ENCODE measurements around the gene SCPEP1. TPM values are rescaled to one million over a fixed set of nuclear protein-coding genes. Genes with fewer than 3 reads are reported as not detected.
"Not testable (repeated sequence)": the region's sequence is repeated elsewhere in the genome, so short reads cannot be mapped to it uniquely, and the experiment has no call there.

SCPEP1 gene, protein sequence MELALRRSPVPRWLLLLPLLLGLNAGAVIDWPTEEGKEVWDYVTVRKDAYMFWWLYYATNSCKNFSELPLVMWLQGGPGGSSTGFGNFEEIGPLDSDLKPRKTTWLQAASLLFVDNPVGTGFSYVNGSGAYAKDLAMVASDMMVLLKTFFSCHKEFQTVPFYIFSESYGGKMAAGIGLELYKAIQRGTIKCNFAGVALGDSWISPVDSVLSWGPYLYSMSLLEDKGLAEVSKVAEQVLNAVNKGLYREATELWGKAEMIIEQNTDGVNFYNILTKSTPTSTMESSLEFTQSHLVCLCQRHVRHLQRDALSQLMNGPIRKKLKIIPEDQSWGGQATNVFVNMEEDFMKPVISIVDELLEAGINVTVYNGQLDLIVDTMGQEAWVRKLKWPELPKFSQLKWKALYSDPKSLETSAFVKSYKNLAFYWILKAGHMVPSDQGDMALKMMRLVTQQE
- 10 to 100 TPM; 71.8 to 85.0 TPM for total RNA-seq
- long read RNA-seq, donor 1, transcript SCPEP1-201 (13 exons, 1,942 nt) = major isoform, 40 of 44 reads
- long read RNA-seq, donor 1, partial matches to known transcripts = 3 of 44 reads
- long read RNA-seq, donor 1, other reads (novel, unspliced or antisense) = 1 of 44 reads
- long read RNA-seq, donor 2, transcript SCPEP1-201 (13 exons, 1,942 nt) = major isoform, 164 of 194 reads
- long read RNA-seq, donor 2, partial matches to known transcripts = 7 of 194 reads
- long read RNA-seq, donor 2, other reads (novel, unspliced or antisense) = 21 of 194 reads

DNA sequence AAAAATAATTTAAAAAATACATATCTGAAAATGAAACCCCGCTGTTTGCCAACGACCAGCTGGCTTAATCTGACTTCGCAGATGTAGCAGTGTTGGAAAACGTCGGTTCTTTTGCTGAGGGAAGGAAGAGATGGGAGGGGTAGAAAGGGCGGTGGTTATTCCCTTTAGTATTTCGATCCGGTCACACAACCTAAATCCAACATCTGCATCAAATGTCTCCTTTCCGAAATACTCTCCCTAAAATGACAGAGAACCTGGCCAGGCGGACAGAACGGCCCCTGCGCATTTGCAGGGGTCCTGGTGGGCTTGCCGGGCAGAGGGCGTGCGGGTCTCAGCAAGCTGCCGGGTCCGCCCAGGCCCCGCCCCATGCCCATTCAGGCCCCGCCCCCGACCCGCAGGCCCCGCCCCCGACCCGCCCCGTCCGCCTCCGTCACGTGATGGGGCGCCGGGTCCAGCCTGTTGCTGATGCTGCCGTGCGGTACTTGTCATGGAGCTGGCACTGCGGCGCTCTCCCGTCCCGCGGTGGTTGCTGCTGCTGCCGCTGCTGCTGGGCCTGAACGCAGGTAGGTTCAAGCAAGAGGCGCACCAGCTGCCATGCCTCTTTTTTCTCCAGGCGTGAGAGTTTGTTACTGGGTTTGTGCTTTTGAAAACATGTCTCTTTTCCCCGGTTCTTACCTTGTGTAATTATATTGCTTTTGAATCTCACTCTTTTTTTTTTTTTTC, at the start of gene SCPEP1:
Gene SCPEP1, plus strand, starts transcription at position 459 of the 723 bp plus-strand sequence. Its CDS starts 29 bp downstream, at position 488.
- DNase-seq (ENCODE audit: low spot score) = peak; percentile 94
- intact Hi-C loops (cut with DNase I) = no loop called here

DNA sequence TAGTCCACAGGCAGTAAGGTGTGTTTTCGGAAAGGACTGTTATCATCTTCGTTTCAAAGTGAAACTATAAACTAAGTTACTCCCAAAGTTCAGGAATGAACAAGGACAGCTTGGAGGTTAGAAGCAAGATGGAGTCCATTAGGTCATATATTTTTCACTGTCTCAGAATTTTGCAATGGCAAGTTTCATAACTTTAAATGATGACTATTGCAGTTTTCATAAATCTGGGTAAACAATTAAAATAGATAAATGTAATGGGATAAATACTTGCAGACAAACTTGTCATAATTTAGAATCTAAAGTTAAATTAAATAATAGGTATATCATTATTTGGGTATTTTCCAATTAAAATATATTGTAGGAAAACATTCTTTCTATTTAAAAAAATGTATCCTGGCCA, 49.3 kb upstream of the SCPEP1 start:
- intact Hi-C loops (cut with DNase I) = no loop called here
- DNase-seq (ENCODE audit: low spot score) = no peak

DNA sequence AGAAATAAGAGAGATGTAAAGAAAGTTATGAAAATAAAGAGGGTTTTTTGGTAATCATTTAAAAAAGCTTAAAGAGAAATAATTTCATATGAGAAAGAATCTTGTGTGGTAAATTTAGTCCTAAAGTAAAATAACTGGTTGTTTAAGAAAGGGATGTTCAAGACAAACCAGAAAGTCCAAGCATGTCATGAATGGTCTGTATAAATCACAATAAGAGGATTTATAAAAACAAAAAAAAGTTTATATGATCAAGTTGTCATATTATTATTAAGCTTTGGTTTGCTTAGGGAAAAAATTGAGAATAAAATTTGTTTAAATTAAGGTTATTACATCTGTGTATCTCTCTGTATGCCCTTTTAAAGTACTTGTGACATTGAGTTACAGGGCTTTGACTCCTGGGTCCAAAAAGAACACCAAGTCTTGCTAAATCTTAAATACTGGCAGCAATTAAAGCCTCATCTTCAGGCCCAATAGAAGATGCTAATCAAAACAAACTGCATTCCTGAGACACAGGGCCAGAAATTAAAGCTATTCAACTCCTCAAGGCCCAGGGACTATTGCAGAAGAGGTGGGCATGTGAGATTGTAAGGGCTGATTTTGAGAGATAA, 48.5 kb upstream of the SCPEP1 start:
- intact Hi-C loops (cut with DNase I) = no loop called here
- no peak for DNase-seq (ENCODE audit: low spot score)

DNA sequence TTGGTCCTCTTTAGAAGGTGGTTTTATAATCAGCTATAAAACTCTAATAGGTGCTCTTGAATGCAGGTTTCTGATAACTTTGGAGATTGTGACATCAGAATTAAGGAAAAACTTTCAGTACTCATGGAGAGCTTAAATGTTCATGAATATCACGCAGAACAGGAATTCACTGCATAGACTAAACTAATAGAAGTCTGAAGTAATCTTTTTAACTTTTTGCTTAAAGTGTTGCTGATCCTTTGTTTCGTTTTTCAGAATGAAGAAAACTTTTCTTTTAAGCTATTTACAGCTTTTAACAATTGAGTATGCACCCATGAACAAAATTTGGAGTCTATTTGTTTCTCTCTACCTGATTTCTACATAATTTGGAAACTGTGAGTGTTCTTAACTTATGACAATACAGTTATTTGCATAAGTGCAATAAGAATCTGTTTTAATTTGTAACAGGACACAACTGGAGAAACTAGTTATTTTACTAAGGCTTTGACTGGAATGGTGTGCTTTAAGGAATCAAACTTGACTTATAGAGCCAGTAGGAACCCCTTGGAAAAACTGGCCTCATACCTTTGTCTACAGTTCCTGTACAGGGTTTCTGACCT, 47.1 kb upstream of the SCPEP1 start:
- intact Hi-C loops (cut with DNase I) = loop anchor here in 1 of 2 donors (10.0 kb wide), 1 partner anchor 106 kb away; no protein-coding TSS in a partner anchor
- no peak for DNase-seq (ENCODE audit: low spot score)

DNA sequence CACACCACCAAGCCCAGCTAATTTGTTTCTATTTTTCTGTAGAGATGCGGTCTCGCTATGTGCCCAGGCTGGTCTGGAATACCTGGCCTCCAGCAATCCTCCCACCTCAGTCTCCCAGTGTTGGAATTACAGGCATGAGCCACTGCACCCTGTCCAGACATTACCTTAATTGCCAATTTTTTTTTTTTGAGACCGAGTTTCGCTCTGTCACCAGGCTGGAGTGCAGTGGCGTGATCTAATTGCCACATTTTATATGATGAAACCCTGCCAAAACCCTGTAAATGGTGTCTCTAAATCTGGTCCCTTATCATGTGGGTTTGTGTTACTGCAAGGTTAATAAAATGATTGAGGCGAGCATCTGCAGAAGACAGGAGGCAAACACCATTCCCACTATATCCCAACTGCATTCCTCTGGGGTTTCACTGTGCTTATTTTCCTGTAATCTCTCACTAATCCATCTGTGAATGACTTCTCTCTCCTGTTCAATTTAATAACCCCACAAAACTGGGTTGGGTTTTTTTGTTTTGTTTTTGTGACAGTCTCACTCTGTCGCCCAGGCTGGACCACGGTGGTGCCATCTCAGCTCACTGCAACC, 44.7 kb upstream of the SCPEP1 start:
- no peak for DNase-seq (ENCODE audit: low spot score)
- intact Hi-C loops (cut with DNase I) = loop anchor here in 1 of 2 donors (10.0 kb wide), 1 partner anchor 108 kb away; no protein-coding TSS in a partner anchor

DNA sequence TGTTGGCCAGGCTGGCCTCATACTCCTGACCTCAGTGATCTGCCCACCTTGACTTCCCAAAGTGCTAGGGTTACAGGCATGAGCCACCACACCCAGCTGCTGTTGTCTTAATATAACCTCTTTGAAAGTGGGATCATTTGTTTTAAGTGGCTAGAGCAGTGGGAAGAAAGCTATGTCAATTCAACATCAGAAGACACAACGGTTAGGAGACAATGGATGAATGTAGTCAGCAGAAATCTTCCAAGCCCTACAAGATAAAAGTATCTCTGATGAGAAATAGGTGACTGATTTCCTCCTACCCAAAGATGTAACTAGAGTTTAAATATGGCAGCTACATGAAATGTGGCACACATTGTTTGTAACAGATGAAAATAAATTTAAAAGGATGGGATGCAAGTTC, 44.1 kb upstream of the SCPEP1 start:
- intact Hi-C loops (cut with DNase I) = loop anchor here in 1 of 2 donors (10.0 kb wide), 1 partner anchor 109 kb away; no protein-coding TSS in a partner anchor

DNA sequence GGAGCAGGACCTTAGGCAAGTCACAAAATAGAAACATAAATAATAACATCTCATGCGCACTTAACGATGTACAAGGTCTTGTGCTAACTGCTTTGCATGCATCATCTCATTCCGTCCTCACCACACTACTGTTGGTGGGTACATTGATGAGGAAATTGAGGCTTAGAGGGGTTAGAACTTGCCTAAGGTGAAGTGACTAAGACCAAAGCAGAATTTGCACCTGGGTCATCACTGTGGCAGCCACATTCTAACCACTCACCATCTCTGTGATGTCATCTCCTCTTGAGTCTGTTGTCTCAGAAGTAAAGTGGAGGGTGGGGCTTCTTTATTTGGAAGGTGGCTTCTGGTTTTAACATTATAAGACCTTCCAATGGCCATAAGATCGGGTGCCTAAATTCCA, 43.7 kb upstream of the SCPEP1 start:
- no peak for DNase-seq (ENCODE audit: low spot score)
- intact Hi-C loops (cut with DNase I) = loop anchor here in 1 of 2 donors (10.0 kb wide), 1 partner anchor 109 kb away; no protein-coding TSS in a partner anchor

More for the DNA sequence above, 44.1 kb upstream of the SCPEP1 start:
- DNase-seq (ENCODE audit: low spot score) = no peak

DNA sequence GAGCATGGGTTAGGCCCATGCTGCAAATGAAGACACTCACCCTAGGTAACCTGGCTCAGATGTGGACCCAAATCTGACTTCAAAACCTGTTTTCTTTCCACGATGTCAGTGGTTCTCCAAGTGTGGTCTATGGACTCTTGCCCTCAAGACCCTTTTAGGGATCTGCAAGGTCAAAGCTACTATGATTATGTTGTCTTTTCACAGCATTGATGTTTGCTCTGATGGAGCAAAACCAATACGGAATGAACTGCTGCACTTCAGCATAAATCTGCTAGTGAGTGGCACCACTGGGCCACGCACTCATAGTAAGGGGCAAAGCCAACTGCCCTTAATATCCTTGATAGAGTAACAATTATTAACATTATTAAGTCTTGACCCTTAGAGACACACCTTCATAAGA, 42.5 kb upstream of the SCPEP1 start:
- intact Hi-C loops (cut with DNase I) = loop anchor here in 1 of 2 donors (10.0 kb wide), 1 partner anchor 111 kb away; no protein-coding TSS in a partner anchor
- DNase-seq (ENCODE audit: low spot score) = no peak

DNA sequence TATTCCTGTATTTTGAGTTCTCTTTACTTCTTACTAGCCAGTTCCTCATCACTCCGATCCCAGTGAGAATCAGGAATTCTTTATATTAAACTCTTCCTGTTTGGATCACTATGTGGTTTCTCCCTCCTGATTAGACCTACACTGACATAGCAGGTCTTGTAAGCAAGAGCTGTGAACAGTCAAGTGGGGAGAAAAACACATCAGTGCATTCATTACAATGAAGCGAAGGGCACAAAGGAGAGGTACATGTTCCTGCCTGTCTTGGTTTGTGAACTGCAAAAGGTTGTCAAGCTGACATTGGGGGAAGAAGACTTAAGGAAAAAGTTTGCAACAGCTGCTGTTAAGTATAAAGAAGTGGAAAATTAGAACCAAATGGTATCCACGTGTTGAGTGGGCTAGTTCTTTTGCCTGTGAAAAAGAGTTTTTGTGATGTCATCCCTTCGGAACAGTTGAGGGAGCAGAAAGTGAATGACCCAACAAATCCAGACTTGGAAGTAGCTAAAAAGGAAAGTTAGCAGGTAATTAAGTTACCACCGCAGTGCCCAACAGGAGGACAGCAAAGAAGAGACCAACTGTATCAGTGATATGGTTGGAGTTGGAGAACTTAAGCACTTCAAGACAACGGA, 41.1 kb upstream of the SCPEP1 start:
- intact Hi-C loops (cut with DNase I) = loop anchor here in 1 of 2 donors (10.0 kb wide), 1 partner anchor 112 kb away; no protein-coding TSS in a partner anchor

DNA sequence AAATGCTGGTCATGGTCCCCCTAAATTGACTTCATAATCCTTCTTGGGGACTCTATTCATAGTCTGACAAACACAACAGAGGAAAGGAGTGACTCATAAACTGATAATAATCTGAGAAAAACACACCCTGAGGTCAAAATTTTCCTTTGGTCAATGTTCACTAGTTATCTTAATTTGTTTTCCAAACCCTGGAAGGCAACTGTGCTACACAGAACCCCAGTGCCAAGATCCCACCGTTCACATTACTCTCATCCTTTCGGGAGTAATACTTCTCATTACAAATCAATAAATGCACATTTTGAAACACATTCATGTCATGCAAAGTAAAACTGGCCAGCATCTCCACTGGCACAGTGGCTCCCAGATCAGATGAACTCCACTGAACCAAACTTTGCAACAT, 40.2 kb upstream of the SCPEP1 start:
- DNase-seq (ENCODE audit: low spot score) = no peak
- intact Hi-C loops (cut with DNase I) = loop anchor here in 1 of 2 donors (10.0 kb wide), 1 partner anchor 113 kb away; no protein-coding TSS in a partner anchor

More for the DNA sequence above, 41.1 kb upstream of the SCPEP1 start:
- DNase-seq (ENCODE audit: low spot score) = no peak

DNA sequence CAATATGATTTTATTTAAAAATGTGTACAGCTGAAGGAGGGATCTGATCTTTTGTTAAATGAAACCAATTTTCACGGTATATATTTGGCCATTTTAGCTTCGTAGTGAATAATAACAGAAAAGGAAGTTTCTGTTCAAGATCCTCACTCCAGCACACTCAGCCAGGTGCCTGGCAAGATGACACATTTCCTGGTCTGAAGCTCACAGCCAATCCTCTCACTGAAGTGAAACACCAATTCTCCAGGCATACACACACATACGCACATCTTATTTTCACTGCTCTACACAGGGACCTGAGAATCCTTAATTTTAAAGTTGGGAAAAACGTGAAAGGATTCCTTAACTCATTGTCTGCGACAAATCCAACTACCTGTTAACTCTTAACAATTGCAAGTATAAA, 39.7 kb upstream of the SCPEP1 start:
- intact Hi-C loops (cut with DNase I) = loop anchor here in 1 of 2 donors (10.0 kb wide), 1 partner anchor 113 kb away; no protein-coding TSS in a partner anchor
- not testable (repeated sequence) for DNase-seq (ENCODE audit: low spot score)

DNA sequence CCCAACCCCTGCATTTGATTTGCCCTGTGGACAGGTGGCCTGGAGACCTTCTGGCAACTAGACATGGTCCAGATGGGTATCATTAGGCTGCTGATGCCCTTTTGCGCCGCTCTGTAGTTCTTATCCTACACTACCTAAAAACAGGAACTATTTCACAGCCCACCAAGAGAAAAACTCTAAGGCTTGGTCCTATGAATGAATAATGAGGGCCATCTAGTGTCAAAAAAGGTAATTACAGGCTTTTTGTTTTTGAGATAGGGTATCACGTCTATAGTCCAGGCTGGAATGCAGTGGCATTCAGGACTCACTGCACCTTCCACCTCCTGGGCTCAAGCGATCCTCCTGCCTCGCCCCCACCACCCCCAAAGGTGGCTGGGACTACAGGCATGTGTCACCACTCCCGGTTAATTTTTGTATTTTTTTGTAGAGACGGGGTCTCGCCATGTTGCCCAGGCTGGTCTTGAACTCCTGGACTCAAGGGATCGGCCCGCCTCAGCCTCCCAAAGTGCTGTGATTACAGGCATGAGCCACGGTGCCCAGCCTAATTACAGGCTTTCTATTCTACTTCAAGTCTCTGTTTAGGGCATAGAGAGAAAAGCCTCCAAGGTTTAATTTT, 38.0 kb upstream of the SCPEP1 start:
- DNase-seq (ENCODE audit: low spot score) = no peak
- intact Hi-C loops (cut with DNase I) = loop anchor here (5.0 to 10.0 kb wide), 2 partner anchors 108 to 115 kb away; partner anchors contain the start of genes C17orf67 (in 1 of the 2) and DGKE (in 1 of the 2)

DNA sequence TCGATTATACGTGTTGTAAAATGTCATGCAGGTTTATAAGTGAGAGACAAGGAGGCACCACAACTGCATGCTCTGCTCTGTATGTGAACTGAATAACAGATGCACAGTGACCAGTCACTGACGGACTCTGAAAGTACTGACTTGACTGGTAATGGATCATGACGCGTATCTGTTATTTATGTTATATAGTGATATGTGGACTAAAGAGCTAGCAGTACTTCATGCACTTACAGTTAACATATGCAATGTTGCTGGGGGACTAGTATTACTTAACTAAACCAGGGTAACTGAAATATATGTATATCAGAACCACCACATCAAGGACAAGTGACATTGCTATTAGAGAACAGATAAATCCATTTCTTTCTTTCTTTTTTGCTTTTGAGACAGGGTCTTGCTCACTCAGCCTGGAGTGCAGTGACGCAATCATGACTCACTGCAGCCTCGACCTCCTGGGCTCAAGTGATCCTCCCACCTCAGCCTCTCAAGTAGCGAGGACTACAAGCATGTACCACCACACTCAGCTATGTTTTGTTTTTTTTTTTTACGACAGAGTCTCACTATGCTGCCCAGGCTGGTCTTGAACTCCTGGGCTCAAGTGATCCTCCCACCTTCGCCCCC, 34.3 kb upstream of the SCPEP1 start:
- intact Hi-C loops (cut with DNase I) = loop anchor here in 1 of 2 donors (5.0 kb wide), 1 partner anchor 111 kb away; the partner anchor contains the start of genes C17orf67 and DGKE
- DNase-seq (ENCODE audit: low spot score) = no peak

DNA sequence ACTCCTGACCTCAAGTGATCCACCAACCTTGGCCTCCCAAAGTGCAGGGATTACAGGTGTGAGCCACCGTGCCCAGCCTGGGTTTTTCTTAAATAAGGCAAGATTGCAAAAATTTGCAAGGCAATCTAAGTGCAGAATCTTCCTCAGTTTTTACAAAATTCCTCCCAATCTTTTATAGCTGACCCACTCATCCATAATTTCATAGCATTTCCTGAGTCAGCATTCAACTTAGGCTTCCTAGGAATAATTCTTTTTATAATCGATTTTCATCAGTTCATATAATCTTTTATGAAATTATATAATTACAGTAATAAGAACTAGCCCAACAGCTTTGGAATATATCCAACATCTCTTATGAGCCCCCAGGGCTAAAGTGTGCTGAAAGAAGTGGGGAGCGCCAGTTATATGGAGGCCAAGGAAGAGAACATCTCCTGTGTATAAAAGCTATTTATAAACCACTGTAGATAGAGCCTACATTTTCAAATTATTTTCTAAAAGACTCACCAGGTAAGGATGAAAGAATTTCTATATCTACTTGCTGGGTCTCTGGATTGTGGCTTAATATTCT, 31.9 kb upstream of the SCPEP1 start:
- intact Hi-C loops (cut with DNase I) = no loop called here
- no peak for DNase-seq (ENCODE audit: low spot score)

DNA sequence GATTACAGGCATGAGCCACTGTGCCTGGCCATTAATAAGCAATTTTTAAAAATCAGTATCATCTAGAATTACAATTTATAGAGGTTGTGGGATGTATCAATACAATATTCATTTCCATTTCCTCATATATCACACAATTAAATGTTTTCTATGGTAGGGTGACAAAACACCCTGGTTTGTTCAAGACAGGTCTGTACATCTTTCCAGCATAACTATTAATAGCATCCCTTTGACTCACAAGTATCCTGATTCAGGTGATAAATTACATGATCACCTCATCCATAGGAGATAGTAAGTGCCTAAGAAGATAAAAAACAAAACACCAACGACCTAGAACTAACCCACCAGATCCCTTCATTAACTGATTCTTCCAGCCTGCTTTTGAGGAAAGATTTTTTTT, 30.2 kb upstream of the SCPEP1 start:
- intact Hi-C loops (cut with DNase I) = no loop called here
- DNase-seq (ENCODE audit: low spot score) = no peak

DNA sequence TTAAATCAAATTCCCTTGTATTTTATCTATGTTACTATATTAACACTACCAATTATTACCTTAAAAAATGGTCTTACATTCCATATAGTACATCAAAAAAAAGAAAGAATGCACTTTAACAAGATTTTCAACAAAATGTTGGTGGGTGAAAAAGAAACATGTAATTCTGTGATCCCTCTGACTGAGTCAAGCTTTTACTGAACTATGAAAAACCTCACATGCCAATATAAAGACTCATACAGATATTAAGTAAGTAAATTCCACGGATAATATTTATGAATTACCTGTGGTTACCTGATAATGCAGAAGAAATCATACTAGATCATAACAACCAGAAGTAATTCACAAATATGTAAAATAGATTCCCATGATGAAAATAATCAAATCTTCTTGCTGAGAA, 29.4 kb upstream of the SCPEP1 start:
- intact Hi-C loops (cut with DNase I) = no loop called here
- no peak for DNase-seq (ENCODE audit: low spot score)
